NCI-H446 treated with DMSO at 0.1 percent for 48 hours (cell line): Measurements from ENCODE around the gene ARMC9.
"Not testable (repeated sequence)": the region's sequence is repeated elsewhere in the genome, so short reads cannot be mapped to it uniquely, and the experiment has no call there.

ENCODE experiments used
- DNase-seq: peaks from one replicate; lab custom pipeline; 2025; lab: John Stamatoyannopoulos, UW

The ARMC9 gene

DNA sequence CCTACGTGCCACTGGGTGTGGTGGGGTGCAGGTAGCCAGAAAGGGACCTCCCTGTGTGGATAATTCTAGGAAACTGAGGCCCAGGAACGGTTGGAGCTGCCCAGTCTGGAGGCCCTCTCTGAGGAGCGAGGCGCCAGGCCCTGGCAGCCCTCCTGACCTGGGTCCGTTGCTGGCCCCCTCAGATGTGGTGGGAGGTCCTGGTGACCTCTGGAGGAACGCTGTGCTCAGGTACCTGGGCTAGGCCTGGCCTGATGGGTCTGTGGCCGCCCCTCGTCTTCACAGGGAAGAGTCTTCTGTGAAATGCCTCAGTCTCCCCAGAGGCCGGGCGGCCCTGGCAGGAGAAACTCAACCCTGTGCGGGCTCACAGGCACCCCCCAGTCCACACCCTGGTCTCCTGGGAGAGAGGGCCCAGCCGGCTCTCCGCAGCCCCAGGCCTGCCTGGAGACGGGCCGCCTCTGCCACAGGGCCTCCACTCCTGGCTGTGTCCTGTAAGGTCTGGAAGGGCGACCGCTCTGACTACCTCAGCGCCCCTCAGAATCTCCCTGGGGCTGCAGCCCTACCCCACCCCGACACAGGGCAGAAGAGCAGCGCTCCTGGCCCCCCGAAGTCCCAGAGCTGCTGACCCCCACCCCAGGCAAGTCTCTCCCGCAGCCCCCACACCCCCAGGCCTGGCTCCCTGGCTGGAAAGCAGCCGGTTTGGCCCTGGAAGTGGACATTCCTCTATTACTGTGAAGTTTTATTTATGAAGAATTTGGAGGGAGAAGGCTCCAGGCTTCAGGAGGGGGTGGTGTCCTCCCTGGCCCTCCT, 200.8 kb downstream of the ARMC9 start:
- no peak for DNase-seq

DNA sequence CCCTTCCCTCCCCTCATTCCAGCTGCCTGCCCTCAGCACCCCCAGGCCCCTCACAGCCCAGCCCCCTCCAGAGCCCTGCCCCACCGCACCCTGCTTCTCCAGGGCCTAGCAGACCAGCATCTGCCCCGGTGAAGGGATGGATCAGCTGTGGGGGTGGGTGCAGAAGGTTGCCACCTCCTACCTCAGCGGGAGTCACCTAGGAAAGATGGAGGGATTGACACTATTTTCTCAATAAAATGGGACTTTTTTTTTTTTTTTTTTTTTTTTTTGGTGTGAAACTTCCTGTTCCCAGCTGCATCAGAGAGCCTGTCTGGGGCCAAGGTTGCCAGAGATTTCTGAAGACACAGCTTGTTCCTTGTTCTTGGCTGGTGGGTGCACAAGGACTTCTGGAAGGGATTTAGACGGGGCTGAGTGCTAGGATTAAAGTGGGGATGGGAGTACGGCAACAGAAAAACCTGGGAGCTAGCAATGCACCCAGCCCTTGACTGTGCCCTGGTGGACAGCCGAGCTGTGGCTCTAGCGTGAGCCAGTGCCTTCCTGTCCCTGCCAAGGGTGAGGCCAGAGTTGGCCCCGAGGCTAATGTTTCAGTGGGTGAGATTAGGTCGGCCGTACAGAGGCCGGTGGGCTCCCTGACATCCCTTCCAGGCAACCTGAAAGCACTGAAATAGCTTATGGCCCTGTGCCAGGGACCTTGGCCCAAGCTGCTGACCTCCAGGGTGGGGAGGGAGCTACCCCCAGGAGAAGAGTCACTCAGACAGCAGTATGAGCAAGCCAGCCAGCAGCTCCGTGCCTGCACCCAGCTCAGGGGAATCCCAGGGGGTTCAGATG, 201.6 kb downstream of the ARMC9 start:
- no peak for DNase-seq

DNA sequence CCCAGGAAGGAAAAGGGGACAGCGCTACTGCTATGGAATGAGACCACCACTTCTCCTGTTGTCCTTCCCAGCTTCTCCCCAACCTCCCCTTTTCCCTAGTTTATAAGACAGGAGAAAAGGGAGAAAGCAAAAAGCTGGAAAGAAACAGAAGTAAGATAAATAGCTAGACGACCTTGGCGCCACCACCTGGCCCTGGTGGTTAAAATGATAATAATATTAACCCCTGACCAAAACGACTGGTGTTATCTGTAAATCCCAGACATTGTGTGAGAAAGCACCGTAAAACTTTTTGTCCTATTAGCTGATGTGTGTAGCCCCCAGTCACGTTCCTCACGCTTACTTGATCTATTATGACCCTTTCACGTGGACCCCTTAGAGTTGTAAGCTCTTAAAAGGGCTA, 202.2 kb downstream of the ARMC9 start:
- not testable (repeated sequence) for DNase-seq

DNA sequence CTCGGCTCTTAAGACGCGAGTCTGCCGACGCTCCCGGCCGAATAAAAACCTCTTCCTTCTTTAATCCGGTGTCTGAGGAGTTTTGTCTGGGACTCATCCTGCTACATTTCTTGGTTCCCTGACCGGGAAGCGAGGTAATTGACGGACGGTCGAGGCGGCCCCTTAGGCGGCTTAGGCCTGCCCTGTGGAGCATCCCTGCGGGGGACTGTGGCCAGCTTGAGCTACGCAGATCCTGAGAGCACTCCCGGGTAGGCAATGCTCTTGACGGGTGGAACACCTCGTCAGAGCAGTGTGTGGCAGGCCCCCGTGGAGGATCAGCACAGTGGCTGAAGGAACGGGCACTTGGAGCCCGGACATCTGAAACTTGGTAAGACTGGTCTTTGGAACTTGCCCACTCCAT, 202.7 kb downstream of the ARMC9 start:
- not testable (repeated sequence) for DNase-seq

DNA sequence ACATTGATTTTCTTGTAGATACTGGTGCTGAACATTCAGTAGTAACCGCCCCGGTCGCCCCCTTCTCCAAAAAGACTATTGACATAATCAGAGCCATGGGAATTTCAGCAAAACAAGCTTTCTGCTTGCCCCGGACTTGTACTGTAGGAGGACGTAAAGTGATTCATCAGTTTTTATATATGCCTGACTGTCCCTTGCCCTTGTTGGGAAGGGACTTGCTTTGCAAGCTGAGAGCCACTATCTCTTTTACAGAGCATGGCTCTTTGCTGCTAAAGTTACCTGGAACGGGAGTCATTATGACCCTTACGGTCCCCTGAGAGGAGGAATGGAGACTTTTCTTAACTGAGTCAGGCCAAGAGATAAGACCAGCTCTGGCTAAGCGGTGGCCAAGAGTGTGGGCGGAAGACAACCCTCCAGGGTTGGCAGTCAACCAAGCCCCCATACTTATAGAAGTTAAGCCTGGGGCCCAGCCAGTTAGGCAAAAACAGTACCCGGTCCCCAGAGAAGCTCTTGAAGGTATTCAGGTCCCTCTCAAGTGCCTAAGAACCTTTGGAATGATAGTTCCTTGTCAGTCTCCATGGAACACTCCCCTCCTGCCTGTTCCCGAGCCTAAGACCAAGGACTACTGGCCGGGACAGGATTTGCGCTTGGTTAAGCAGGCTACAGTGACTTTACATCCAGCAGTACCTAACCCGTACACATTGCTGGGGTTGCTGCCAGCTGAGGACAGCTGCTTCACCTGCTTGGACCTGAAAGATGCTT, 205.2 kb downstream of the ARMC9 start:
- DNase-seq = not testable (repeated sequence)

DNA sequence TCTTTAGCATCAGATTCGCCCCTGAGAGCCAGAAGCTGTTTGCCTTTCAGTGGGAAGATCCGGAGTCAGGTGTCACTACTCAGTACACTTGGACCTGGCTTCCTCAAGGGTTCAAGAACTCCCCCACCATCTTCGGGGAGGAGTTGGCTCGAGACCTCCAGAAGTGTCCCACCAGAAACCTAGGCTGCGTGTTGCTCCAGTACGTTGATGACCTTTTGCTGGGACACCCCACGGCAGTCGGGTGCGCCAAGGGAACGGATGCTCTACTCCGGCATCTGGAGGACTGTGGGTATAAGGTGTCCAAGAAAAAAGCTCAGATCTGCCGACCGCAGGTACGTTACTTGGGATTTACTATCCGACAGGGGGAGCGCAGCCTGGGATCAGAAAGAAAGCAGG, 205.8 kb downstream of the ARMC9 start:
- not testable (repeated sequence) for DNase-seq

DNA sequence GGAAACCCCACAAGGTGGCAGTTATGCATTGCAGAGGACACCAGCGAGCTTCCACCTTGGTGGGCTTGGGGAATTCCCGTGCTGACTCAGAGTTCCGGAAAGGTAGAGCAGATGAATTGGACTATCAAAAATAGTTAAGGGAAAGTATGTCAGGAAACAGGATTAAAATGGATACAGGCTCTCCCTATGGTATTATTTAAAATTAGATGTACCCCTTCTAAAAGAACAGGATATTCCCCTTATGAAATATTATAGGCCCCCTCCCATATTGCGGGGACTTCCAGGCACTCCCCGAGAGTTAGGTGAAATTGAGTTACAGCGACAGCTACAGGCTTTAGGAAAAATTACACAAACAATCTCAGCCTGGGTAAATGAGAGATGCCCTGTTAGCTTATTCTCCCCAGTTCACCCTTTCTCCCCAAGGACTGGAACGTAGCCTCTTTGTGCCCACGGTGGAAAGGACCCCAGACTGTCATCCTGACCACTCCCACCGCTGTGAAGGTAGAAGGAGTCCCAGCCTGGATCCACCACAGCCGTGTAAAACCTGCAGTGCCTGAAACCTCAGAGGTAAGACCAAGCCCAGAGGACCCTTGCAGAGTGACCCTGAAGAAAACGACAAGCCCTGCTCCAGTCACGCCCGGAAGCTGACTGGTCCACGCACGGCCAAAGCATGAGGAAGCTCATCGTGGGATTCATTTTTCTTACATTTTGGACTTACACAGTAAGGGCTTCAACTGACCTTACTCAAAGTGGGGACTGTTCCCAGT, 207.4 kb downstream of the ARMC9 start:
- not testable (repeated sequence) for DNase-seq

DNA sequence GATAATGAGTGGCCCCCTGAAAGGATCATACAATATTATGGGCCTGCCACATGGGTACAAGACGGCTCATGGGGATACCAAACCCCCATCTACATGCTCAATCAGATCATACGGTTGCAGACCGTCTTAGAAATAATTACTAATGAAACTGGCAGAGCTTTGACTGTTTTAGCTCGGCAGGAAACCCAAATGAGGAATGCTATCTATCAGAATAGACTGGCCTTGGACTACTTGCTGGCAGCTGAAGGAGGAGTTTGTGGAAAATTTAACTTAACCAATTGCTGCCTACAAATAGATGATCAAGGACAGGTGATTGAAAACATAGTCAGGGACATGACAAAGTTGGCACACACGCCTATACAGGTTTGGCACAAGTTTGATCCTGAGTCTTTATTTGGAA, 209.3 kb downstream of the ARMC9 start:
- not testable (repeated sequence) for DNase-seq

DNA sequence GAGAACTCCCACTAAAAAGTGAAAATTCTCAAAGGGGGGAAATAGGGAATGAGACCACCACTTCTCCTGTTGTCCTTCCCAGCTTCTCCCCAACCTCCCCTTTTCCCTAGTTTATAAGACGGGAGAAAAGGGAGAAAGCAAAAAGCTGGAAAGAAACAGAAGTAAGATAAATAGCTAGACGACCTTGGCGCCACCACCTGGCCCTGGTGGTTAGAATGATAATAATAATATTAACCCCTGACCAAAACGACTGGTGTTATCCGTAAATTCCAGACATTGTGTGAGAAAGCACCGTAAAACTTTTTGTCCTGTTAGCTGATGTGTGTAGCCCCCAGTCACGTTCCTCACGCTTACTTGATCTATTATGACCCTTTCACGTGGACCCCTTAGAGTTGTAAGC, 209.9 kb downstream of the ARMC9 start:
- DNase-seq = not testable (repeated sequence)

DNA sequence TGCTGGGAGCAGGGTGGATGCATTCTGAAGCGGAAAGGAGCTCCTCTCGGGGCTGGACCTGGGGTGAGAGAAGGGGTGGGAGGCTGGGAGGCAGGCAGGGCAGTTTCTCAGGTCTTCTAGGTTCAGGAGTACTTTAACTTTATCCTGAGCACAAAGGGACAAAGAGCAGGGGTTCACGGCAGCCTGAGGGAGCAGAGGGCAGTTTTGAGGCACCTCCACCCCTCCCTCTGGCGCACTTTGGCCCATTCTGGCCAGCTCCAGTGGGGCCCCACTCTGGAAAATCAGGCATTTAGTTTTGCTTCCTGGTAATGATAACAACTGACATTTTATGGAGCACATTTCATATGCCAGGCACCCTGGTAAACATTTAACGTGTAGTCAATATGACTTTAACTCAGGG, 211.3 kb downstream of the ARMC9 start:
- DNase-seq = no peak

DNA sequence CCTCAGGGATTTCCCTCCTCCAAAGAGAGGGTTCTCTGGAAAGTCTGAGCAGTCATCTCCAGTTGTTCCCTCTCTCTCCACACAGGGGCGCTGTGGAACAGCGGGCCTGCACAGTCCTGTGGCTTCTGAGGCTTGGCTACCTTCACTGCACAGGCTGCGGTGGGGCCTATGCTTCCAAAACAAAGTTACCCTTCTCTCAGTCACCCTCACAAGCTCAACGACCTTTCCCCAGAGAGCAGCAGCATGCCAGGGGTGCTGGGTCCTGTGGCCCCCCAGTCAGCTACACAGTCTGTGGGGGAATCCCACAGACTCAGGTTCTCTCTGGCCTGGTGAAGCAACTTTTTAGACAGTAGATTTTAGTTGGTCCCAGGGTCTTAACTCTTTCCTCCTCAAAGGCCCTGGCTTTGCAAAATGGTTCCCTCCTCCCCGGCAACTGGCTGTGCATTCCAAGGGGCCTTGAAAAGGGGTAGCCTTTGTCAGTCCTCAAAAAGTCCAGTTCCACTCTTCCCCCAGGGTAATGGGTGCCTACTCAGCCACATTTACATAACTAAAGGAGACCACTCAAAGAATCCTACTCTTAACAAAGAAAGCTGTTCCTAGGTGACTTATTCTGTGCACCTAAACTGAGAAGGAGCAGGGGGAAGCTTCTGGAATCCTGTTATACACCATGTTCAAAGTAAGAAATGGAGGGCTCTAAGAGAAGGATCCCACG, 212.0 kb downstream of the ARMC9 start:
- DNase-seq = no peak

DNA sequence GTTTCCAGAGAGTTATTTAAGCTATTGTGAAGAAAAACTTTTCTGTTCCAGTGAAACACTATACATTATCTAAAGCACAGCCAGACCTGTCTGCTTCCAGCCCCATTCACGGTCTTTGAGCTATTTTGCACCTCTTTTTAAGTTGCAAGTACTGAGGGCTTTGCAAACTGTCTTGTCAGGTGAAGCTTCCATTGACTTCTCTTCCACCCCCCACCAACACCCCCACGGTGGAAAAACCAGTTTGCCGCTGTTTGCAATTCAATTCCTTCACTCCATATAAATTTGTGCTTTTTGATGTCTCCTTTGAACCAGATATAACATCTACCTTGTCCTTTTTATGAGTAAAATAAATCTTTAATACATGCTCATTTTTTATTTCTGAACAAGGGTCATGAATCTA, 212.8 kb downstream of the ARMC9 start:
- no peak for DNase-seq

DNA sequence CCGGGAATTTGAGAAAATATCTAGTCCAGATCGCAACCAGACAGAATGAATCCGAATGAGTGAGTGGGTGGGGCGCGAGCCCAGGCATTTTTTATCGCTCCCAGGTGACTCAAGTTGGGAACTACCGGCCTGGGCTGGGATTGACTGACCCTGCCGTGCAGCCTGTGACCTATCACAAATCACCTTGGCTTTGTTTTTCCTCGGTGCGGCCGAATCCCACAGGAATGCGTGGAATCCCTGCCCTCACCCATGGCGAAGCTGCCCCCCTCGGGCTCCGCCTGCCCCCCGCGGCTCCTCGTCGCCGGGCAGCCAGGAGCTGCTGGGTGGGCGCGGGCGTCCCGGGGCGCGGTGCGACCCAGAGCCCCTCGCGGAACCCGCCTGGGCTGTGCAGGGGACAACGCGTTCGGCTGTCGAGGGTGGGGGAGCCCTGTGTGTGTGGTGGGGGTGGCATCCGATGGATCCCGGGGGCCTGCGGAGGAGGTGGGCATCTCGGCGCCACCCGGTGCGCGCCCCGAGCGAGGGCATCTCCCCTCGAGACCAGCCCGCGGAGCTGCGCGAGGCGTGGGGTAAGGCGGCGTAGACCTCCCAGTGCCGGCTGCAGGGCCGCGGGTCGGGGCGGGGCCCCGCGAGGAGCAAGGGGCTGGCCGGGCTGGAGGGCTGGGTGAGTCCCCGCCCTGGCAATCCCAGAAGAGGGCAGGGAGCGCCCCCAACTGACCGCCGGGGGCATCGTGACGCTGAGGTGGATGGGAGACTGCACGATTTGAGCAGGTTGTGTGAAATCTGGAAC, 213.6 kb downstream of the ARMC9 start:
- no peak for DNase-seq

DNA sequence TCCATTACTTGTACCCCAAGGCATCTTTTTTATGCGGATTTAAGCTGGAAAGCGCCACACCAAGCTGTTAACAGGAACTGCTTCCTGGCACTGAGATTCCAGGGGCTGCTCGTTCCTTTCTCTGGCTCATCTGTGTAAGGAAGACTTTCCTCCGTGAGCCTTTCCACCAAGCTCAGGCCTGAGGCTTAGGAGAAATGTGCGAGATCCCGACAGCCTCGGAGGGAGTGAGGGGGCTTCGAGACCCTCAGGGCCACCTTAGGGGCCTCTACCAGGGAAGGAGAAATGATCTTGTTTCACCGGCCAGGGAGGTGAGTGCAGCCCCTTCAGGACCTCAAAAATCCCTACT, 214.2 kb downstream of the ARMC9 start:
- DNase-seq = no peak

DNA sequence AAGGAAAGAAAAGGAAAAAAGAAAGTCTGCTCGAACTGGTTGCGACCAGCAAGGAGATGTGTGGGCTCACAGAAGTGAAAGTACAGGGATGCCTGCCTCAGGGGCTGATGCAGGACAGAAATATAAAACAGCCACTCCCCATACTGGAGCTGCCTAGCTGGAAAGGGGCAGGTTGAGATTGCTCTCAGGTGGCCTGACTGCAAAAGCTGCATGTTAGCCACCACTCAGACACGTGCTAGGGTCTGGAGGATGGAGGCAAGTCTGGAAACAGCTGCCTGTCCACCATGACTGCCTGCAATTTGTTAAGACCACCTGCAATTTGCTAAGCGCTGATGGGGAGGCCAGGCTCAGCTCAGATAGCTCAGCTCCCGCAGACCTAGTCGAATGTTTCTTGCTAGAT, 215.0 kb downstream of the ARMC9 start:
- DNase-seq = no peak

DNA sequence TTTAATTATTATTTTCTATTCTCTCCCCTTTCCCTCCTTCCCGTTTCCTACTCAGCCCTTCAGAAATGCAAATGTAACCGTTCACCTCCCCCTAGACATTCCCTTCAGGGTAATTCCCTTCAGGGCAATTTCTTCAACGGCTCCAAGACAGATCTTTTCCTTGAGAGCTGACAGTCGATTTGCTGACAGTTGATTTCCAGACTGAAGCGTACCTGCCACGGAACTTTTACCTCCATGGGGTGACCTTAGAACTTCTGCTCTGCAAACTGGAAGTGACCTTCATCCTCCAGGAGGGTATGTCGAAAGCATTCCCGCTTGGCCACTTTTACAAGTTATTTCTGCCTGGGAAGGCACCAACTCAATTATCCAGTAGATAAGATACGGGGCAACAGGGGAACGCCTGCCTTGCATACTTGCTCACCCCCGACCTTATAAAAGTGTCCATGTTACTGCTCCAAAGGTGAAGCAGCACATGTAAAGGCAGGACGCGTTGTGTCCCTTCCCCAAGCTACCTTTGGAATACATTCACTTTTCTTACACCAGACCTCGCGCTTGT, 215.6 kb downstream of the ARMC9 start:
- DNase-seq = no peak

DNA sequence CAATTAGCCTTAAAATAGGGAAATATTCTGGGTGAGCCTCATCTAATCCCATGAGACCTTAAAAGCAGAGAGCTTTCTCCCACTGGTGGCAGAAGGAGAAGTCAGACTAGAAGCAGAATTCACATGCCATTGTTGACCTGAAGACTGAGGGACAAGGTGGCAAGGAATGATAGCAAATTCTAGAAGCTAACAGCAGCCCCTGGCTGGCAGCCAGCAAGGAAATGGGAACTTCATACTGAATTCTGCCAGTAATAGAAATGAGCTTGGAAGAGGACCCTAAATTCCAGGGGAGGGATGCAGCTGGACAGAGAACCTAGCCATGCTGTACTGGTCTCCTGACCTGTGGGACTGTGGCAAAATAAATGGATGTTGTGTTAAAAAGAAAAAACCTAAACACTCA, 216.6 kb downstream of the ARMC9 start:
- no peak for DNase-seq

DNA sequence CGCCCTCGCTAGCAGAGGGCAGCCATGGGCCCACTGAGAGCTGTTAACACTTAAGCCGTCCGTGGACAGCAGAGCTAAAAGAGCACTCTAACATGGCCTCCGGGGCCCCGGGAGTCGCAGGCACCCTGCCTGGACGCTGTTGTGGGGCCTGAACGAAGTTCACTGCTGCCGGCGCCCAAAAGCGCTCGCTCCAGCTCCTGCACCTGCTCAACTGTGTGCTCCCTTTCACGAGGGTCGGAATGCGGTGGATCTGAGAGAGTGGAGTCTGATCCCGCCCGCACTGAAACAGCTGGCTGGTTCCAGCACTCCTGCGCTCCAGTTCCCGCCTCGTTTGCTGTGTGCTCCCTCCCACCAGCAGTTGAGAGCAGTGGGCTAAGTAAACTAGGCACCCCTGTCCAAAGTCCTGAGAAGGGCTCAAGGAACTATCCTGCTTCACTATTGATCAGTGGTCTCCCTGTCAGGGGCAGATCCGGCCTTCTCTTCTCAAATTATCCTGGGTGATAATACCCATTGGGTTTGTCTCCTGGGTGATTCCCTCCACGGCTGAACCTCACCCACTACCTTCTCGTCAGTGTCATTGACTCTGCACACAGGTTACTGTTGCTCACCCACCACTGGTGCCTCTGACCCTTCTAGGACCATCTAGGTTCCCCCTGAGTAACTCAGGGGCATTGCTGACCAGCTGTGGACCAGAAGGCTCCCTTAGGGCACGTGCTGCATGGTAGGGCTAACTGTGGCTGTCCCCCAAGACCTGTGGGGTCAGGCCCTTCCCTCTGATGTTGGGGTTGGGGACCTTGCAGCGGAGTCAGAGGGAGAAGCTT, 220.6 kb downstream of the ARMC9 start:
- DNase-seq = no peak

DNA sequence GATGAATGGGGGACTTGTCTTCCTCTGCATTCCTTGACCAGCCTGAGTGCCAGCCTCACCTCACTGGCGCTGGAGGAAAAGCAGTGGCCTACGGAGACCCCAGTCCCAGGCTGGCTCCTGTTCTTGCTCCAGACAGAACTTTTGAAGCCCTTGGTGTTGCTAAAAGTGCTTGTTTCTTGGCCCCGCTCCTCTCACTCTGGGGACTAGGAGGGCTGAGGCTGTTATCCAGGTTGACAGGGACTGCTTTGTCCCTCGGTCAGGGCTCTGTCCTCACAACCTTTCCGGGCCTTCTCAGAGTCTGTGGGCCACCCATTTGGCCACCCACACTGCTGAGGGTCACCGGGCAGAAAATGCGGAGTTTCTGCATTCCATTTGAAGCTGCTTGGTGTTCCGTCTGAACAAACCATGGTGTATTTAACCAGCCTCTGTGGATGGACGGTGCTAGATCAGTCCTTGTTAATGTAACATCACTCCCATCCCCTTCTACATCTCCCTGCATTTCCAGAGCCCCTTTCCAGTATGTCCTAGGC, 222.7 kb downstream of the ARMC9 start:
- DNase-seq = no peak
